Karpas-422 (cell line): Measurements from ENCODE around the gene G6PC2. TPM values are rescaled to one million over a fixed set of nuclear protein-coding genes. Genes with fewer than 3 reads are reported as not detected.

Experiments used
- DNase-seq: peaks from one replicate; pipeline ENCODE4 v3.0.0-alpha.2; 2015
- H2AFZ ChIP-seq: fragments of 200-600 bp; sonication (generic); 2 replicates; pipeline ENCODE4 v1.6.1; 2014; ENCODE audit warnings: antibody characterized with exemption, low read length, mixed read lengths
- H3K27ac ChIP-seq: fragments of 200-600 bp; sonication (generic); 2 replicates; pipeline ENCODE4 v1.5.1; 2014; ENCODE audit warnings: mild to moderate bottlenecking, low read length, moderate library complexity
- H3K27me3 ChIP-seq: fragments of 200-600 bp; sonication (generic); 2 replicates; pipeline ENCODE4 v1.6.1; 2014; ENCODE audit warnings: low read length, mixed read lengths
- H3K36me3 ChIP-seq: fragments of 200-600 bp; sonication (generic); 2 replicates; pipeline ENCODE4 v1.6.1; 2014; ENCODE audit warnings: low read length, mixed read lengths; ENCODE audit not compliant: insufficient read depth
- H3K4me1 ChIP-seq: fragments of 200-600 bp; sonication (generic); 2 replicates; pipeline ENCODE4 v1.6.1; 2014; ENCODE audit warnings: mild to moderate bottlenecking, low read length, mixed read lengths
- H3K4me2 ChIP-seq: fragments of 200-600 bp; sonication (generic); 2 replicates; pipeline ENCODE4 v1.6.1; 2014; ENCODE audit warnings: low read length, low read depth, mild to moderate bottlenecking; ENCODE audit not compliant: poor library complexity, severe bottlenecking
- H3K4me3 ChIP-seq: fragments of 200-600 bp; sonication (generic); 2 replicates; pipeline ENCODE4 v1.5.1; 2014; ENCODE audit warnings: mild to moderate bottlenecking, antibody characterized with exemption, low read length, mixed read lengths
- H3K79me2 ChIP-seq: fragments of 200-600 bp; sonication (generic); 2 replicates; pipeline ENCODE4 v1.6.1; 2014; ENCODE audit warnings: mild to moderate bottlenecking, low read length, mixed read lengths
- H3K9ac ChIP-seq: fragments of 200-600 bp; sonication (generic); 2 replicates; pipeline ENCODE4 v1.6.0; 2014; ENCODE audit warnings: low read length
- H3K9me2 ChIP-seq: fragments of 200-600 bp; sonication (generic), shearing (Covaris generic); replicated peaks from 2 replicates; pipeline ENCODE4 v1.6.0; 2014; ENCODE audit warnings: mild to moderate bottlenecking, low read length, moderate library complexity; ENCODE audit not compliant: insufficient read depth
- H3K9me3 ChIP-seq: fragments of 300-700, 200-600 bp; sonication (generic); 2 replicates; pipeline ENCODE4 v1.6.1; 2014; ENCODE audit warnings: low read length, mixed read lengths
- H4K20me1 ChIP-seq: fragments of 200-600 bp; sonication (generic); 2 replicates; pipeline ENCODE4 v1.6.1; 2014; ENCODE audit warnings: mild to moderate bottlenecking, antibody characterized with exemption, low read length, low read depth; ENCODE audit not compliant: insufficient read depth
- total RNA-seq: library from RNA; depleted of rRNA; stranded (reverse); fragments of >200 nt; shearing (Covaris generic); gene quantifications from 2 replicates; pipeline ENCODE4 v1.2.3, GENCODE V29; 2014; ENCODE audit warnings: low replicate concordance

The G6PC2 gene
- total RNA-seq, 1 experiment from 2014 or later, result not detected

- H3K9ac ChIP-seq, result no peak overlapping the region
- H3K4me1 ChIP-seq, result no peaks in the 10 kb centered on the region
- H3K4me3 ChIP-seq, result no peak overlapping the region
- H2AFZ ChIP-seq, result no peak overlapping the region
- DNase-seq, result no peak
- H3K4me2 ChIP-seq, result no peak overlapping the region
- no peak overlapping the region for H3K27ac ChIP-seq
- no peaks in the 10 kb centered on the region for H4K20me1 ChIP-seq
- H3K9me2 ChIP-seq, result no peaks in the 10 kb centered on the region
- no peaks in the 10 kb centered on the region for H3K9me3 ChIP-seq
- H3K36me3 ChIP-seq, result no peaks in the 10 kb centered on the region
- no peaks in the 10 kb centered on the region for H3K79me2 ChIP-seq
- H3K27me3 ChIP-seq, result no peaks in the 10 kb centered on the region
Measured at GRCh38 chr2:168910330-168910729, 9.2 kb downstream of the G6PC2 start.

- Histone ChIP-seq H3K4me1 (no peaks in the 10 kb centered on the region), H3K27ac (no peak overlapping the region), H3K4me3 (no peak overlapping the region), H3K36me3 (no peaks in the 10 kb centered on the region), H3K9me3 (no peaks in the 10 kb centered on the region), H3K9ac (no peak overlapping the region), H3K4me2 (no peak overlapping the region), H3K27me3 (no peaks in the 10 kb centered on the region), H3K79me2 (no peaks in the 10 kb centered on the region), H4K20me1 (no peaks in the 10 kb centered on the region), H3K9me2 (no peaks in the 10 kb centered on the region), H2AFZ (no peak overlapping the region)
- DNase-seq, result no peak
Measured at GRCh38 chr2:168912466-168912865, 11.4 kb downstream of the G6PC2 start.

- Histone ChIP-seq H4K20me1 (no peaks in the 10 kb centered on the region), H3K4me1 (no peaks in the 10 kb centered on the region), H3K9me2 (no peaks in the 10 kb centered on the region), H3K79me2 (no peaks in the 10 kb centered on the region), H3K27me3 (no peaks in the 10 kb centered on the region), H3K9ac (no peak overlapping the region), H3K9me3 (no peaks in the 10 kb centered on the region), H3K4me2 (no peak overlapping the region), H3K4me3 (no peak overlapping the region), H2AFZ (no peak overlapping the region), H3K36me3 (no peaks in the 10 kb centered on the region), H3K27ac (no peak overlapping the region)
- DNase-seq, result no peak
Measured at GRCh38 chr2:168912901-168913369, 11.8 kb downstream of the G6PC2 start.

GRCh38 chr2:168913495-168913894 lies 12.4 kb downstream of the G6PC2 start:
- Histone ChIP-seq H3K4me2 (no peak overlapping the region), H3K9me2 (no peaks in the 10 kb centered on the region), H3K4me3 (no peak overlapping the region), H2AFZ (no peak overlapping the region), H3K79me2 (no peaks in the 10 kb centered on the region), H3K4me1 (no peaks in the 10 kb centered on the region), H3K27me3 (no peaks in the 10 kb centered on the region), H3K9me3 (no peaks in the 10 kb centered on the region), H3K27ac (no peak overlapping the region), H3K36me3 (no peaks in the 10 kb centered on the region), H4K20me1 (no peaks in the 10 kb centered on the region), H3K9ac (no peak overlapping the region)
- no peak for DNase-seq

DNA sequence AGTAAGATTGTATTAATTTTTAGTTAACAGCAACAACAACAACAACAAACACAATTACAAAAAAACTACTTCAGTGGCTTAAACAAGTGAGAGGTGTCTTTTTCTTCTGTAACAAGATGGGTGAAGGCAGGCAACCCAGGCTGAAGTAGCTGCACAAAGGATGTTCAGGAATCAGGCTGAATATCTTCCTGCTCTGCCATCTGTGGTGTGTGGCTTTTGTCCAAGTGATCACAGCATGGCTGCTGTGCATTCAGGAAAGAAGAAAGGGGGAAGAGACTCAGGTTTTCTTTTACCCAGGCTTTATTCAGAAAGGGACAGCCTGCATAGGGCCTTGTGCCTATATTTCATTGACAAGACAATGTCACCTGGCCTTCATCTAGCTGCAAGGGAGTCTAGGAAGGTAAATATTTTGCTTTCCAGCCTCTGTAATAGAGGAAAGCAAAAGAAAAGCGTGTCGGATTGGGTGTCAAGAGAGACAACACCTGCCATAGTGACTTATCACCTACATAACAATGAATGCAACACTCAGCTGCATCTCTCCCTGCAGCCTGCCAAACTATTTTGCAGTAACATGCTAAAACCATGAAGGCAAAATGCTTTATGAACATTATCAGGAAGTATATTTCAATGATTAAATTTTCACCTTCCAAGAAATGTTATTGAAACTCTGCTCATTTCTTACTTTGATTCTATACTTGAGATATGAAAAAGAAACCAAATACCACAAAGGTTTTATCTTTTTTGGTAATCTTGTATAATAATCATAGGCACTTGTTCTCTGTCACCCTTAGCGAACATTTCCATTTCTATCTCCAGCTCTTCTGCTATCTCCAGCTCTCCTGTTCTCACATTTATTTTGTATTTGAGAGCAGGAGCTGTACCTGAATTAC lies 14.6 kb downstream of the G6PC2 start:
- Histone ChIP-seq H3K27ac (no peak overlapping the region), H3K4me1 (no peaks in the 10 kb centered on the region), H3K9ac (no peak overlapping the region), H3K79me2 (no peaks in the 10 kb centered on the region), H3K4me2 (no peak overlapping the region), H3K4me3 (no peak overlapping the region), H3K9me3 (no peaks in the 10 kb centered on the region), H3K27me3 (no peaks in the 10 kb centered on the region), H3K9me2 (no peaks in the 10 kb centered on the region), H2AFZ (no peak overlapping the region), H4K20me1 (no peaks in the 10 kb centered on the region), H3K36me3 (no peaks in the 10 kb centered on the region)
- DNase-seq, result no peak

DNA sequence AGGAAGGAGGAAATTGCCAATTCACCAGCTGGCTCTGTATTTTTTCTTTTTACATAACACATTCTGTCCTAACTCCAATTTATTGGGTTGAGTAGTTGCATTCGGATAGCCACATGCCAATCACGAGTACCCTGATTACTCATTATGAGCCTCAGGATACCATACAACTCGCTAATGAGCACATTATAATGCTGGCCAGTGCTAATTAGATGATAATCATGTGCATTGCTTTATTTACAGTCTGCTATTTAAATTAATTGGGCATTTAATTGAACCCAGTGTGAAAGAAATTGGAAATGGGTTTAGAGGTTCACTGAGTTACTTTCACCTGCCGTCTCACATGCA lies 15.2 kb downstream of the G6PC2 start:
- Histone ChIP-seq H3K4me2 (no peak overlapping the region), H3K36me3 (no peaks in the 10 kb centered on the region), H3K4me3 (no peak overlapping the region), H3K4me1 (no peaks in the 10 kb centered on the region), H3K9me3 (no peaks in the 10 kb centered on the region), H3K9ac (no peak overlapping the region), H2AFZ (no peak overlapping the region), H4K20me1 (no peaks in the 10 kb centered on the region), H3K9me2 (no peaks in the 10 kb centered on the region), H3K27ac (no peak overlapping the region), H3K27me3 (no peaks in the 10 kb centered on the region), H3K79me2 (no peaks in the 10 kb centered on the region)
- DNase-seq, result no peak

DNA sequence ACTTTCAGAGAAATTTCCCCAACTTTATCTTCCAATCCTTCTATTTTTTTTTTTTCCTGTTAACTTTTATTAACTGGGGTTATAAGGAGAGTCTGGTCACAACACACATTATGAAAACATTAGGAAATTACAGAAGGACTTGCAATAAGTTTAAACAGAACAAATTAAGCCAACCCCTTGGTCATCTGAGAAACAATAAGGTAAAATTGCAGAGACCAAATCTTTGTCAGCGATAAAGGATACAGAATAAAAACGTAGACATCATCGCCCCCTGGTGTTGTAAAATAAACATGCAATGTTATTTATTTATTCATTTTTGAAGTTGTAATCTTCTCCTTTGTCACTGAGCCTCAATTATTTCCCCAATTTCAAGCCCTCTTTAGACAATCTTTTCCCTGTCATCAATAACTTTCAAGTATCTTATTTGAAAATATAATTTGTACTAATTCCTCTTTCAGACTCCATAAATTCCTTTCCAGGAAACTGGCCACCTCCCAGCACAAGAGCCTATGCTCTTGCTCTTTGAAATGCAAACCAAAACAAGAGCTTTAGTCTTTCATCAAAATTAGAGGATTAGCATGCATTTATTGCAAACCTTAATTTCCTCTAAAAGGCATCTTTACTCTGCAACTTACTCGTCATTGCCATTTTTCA lies 19.5 kb downstream of the G6PC2 start:
- Histone ChIP-seq H3K27ac (no peak overlapping the region), H2AFZ (no peak overlapping the region)

DNA sequence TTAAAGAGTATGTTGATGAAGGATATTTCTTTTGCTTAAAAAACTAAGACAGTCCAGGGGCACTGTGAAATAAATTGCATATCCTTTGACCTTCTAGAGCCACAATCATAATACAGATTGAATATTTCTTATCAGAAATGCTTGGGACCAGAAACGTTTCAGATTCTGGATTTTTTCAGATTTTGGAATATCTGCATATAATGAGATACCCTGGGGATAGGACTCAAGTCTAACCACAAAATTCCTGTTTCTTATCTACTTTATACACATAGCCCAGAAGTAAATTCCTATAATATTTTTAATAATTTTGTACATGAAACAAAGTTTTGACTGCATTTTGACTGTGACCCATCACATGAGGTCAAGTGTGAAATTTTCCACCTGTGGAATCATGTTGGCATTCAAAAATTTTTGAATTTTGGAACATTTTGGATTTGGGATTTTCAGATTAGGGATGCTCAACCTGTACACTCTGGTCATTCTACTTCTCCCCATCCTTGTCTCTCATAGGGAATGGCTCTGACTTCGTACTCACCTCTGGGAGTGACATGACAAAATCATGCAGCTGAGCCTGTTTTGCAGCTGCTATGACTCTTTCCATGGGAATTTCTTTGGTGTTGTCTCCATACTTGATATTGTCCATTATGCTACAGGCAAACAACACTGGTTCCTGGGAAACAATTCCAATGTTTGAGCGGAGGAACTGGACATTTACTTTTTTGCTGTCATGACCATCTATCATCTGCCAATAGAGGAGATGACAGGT lies 25.7 kb downstream of the G6PC2 start:
- Histone ChIP-seq H3K36me3 (no peaks in the 10 kb centered on the region), H3K79me2 (no peaks in the 10 kb centered on the region), H4K20me1 (no peaks in the 10 kb centered on the region), H3K4me3 (no peak overlapping the region), H3K27ac (no peak overlapping the region), H3K9ac (no peak overlapping the region), H3K27me3 (no peaks in the 10 kb centered on the region), H3K9me2 (no peaks in the 10 kb centered on the region), H2AFZ (no peak overlapping the region), H3K9me3 (no peaks in the 10 kb centered on the region), H3K4me2 (no peak overlapping the region), H3K4me1 (peaks cover 4% of the 10 kb centered on the region)
- peak; percentile 11 for DNase-seq

More for the DNA sequence above, 19.5 kb downstream of the G6PC2 start:
- Histone ChIP-seq H3K9me2 (no peaks in the 10 kb centered on the region), H3K4me1 (no peaks in the 10 kb centered on the region), H4K20me1 (no peaks in the 10 kb centered on the region), H3K9me3 (no peaks in the 10 kb centered on the region), H3K4me3 (no peak overlapping the region), H3K4me2 (no peak overlapping the region), H3K36me3 (no peaks in the 10 kb centered on the region), H3K27me3 (no peaks in the 10 kb centered on the region), H3K79me2 (no peaks in the 10 kb centered on the region), H3K9ac (no peak overlapping the region)
- DNase-seq, result peak; percentile 77
